HG03457 (cell line): ENCODE data around the gene HMGB4.

Experiments
- ATAC-seq: cut with Tn5 transposase; IDR thresholded peaks from one replicate; pipeline ENCODE4 v1.9.1; 2021; ENCODE audit warnings: moderate number of reproducible peaks; ENCODE audit not compliant: unreplicated experiment

HMGB4 gene

DNA sequence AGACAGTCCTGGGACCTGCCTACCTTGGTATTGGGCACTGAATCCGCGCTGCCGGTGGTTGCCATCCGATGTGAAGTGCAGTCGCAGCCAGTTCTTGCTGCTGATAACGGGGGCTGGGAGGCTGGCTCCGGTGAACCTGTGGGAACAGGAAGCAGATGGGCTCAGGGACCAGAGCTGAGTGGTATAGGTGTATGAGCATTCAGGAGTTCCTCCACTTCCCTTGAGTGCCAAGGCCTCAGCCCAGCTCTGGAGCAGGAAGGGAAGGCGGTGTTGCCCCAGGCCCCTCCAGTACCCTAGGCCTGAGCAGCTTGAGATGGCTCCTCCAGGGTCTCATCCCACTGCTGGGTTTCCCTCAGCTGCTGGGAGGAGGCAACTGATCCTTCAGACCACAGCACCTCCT lies 17.0 kb upstream of the HMGB4 start:
- ATAC-seq, result no peak

DNA sequence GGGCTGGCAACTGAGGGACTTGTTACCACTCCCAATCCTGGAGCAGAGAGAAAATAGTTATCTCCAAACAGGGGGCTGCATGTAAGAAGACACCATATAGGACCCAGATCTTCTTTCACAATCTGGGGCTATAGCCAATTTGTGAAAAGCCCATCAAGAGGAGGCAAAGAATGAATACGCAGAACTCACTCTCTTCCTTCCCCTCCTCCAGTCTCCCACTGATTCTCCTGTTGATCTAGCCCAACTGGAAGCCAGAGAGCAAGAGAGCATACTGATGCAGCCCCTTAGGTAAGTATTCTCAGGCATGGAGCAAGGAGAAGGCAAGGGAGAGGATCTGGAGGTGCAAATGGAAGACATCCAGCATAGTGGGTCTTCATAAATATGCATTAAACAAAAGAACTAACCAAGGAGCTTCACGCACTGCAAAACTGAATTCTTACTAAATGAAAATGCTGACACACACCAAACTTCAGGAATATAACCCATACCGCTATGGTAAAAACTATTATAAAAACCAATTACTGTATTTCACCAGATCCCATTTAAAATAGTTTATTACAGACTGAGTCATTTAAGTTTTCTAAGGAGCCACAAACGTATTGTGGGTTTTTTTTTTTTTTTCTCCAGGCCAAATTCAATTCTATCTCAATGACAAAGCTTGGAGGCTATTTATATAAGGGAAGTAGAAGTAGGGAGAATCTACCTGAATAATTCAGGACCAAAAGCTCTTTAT lies 15.5 kb upstream of the HMGB4 start:
- no peak for ATAC-seq

DNA sequence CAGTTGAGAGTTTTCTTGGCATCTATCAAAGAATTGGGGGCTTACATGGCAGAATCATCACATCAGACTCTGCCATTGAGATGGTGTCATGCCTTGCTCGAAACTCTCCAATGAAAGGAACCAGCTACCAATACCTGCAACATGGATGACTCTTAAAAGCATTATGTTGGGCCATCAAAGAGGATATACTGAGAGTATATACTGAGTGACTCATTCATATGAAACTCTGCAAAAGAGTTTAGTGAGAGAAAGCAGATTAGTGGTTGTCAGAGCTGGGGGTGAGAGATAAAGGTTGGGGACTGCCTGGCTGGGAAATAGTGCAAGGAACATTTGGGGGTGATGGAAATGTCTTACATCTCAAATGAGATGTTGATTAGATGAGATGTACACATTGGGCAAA lies 14.7 kb upstream of the HMGB4 start:
- no peak for ATAC-seq

DNA sequence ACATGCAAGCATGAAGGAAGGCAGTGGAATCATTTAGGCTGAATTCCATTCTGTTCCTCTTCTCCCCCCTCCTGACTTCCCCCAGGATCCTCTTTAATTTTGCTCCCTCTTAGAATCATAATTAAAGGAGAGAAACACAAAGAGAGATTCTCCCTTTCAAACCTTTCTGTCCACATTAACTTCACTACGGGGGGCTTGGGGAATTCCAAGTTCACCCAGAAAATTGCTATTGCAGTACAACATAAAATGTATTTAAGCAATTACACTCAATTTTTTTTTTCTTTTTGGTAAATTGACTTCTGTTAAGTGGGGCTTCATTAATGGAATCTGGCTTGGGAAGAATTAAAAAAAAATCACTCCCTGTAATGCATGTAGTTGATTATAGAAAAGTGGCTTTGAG lies 13.4 kb upstream of the HMGB4 start:
- ATAC-seq, result no peak

DNA sequence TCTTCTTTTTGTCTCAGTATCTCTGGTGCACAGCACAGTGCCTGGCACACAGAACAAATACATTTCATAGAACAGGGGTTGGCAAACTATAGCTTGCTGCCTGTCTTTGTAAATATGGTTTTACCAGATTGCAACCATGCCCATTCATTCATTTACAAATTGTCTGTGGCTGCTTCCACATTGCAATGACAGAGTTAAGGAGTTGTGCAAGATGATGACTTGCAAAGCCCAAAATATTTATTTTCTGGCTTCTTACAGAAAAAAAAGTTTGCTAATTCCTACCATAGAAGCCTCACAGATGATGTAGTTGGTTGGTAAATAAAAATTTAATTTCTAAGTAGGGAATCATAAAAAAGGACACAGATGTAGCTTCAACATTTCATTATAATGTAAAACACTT lies 11.2 kb upstream of the HMGB4 start:
- no peak for ATAC-seq

GRCh38 chr1:33853431-33853830 lies 10.4 kb upstream of the HMGB4 start:
- no peak for ATAC-seq

DNA sequence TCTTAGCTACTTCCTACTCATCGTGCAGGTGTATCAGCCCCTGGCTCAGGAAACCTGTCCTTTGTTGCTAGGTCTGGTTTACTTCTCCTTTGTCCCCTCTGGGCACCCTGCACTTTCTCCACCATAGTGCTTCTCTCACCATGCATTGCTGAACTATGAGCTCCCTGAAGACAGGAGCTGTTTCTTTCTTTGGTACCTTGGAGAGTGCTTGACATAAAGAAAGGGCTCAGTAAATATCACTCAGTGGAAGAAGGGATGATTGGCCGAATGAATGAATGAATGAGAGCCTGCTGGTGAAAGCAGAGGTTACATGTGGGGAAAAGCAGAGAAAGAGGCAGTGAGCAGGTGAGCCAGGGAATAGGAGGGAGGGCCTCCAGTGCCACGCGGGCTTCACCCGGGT lies 9.8 kb upstream of the HMGB4 start:
- no peak for ATAC-seq

GRCh38 chr1:33860671-33861070 lies 3.2 kb upstream of the HMGB4 start:
- no peak for ATAC-seq

DNA sequence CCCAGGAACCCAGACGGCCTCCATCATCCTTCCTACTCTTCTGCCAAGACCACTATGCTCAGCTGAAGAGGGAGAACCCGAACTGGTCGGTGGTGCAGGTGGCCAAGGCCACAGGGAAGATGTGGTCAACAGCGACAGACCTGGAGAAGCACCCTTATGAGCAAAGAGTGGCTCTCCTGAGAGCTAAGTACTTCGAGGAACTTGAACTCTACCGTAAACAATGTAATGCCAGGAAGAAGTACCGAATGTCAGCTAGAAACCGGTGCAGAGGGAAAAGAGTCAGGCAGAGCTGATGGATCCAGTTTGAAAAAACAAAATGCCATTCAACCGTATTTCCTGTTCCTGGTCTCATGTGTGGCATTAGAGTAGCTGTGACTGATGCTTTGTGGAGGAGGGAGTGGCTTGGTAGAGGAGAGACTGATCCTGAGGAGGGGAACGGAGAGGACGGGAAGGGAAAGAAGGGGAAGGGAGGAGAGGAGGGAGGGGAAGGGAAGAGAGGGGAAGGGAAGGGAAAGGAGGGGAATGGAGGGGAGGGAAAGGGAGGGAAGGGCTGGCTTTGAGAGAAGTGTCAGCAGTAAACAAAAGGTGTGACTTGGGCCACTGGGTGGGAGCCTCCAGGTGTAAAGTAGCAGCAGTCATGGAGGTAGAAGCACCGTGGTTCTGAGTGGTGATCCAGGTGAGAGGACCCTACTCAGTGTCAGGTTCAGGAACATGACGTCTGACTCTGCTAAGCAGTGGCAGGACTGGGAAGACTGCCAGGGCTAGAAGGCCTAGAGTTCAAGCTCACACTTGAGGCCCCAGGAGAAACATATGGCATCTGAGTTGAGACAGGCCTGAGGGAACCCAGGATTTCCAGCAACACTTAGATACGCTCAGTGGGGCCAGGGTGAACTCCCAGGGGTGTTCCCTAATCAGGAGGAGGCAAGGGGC lies 846 bp downstream of the HMGB4 start:
- ATAC-seq, result no peak

DNA sequence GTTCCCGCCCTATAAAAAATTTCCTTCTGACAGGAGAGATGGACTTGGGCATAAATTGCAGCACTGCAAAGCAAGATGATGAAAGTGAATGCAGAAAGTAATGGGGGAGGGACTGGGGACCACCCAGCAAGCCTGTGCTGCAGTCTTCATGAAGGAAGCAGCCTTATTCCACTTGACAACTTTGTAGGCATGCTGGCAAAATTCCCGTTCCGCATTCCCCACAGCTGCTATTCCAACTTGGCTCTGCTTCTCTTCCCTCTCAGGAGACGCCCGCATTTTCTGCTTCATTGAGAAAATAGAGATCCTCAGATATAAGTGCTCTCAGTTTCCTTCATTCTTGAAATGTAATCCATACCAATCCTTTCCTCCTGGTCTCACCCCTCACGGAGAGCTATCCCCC lies 2.4 kb downstream of the HMGB4 start:
- ATAC-seq, result no peak

DNA sequence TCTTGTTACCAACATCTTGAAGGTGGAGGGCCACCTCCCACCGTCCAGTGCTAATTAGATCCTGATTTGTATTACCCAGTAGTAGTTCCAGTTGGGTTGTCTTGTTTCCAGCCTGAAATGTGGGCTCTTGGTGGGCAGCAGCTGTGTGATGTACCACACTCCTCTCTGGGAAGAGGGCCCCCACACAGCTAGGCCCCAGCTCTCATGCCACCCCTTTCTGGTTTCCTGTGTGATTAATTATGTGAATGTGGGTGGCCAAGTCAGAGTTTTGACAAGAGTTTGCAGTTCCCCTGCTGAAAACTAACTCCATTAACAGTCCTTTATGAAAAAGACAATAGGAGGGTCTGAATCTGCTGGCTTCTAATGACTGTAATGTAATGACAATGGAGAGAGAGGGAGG lies 3.8 kb downstream of the HMGB4 start:
- no peak for ATAC-seq

DNA sequence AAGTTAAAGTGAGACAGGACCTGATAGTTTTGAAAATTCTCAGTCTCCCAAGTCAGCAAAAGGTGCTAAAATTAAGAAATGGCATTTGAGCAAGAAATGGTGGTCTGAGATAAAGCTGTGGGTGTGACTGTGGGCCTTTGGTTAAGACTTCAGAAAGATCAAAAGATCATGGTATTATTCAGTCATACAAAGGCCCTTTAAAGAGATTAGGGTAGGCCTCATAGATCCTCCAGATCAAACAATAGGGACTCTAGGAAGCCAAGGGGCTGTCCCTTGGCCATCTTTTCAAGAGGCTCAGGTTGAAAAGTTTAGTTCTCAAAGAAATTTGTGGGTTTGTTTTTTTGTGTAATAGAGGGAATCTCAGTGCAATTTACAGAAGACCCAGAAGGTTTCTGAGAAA lies 8.4 kb downstream of the HMGB4 start:
- ATAC-seq, result no peak

DNA sequence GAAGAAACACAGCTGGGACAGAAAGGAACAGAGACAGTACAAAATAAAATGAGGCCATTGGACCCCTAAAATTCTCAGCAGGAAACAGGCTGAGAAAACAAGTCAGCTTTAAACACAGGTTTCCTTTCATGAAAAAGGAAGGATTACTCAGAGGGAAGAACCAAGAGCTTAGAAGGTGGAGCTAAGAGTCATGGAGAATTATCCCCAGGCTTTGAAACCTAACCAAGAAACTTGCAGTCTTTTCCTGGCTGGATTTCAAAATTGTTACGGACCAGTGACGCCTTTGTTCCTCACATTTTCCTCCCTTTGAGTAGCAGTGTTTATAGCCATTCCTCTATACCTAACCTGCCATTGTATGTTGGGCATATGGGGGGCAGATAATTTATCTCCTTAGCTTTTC lies 8.8 kb downstream of the HMGB4 start:
- ATAC-seq, result no peak

GRCh38 chr1:33874636-33875035 lies 10.8 kb downstream of the HMGB4 start:
- no peak for ATAC-seq

GRCh38 chr1:33875862-33876261 lies 12.0 kb downstream of the HMGB4 start:
- no peak for ATAC-seq

DNA sequence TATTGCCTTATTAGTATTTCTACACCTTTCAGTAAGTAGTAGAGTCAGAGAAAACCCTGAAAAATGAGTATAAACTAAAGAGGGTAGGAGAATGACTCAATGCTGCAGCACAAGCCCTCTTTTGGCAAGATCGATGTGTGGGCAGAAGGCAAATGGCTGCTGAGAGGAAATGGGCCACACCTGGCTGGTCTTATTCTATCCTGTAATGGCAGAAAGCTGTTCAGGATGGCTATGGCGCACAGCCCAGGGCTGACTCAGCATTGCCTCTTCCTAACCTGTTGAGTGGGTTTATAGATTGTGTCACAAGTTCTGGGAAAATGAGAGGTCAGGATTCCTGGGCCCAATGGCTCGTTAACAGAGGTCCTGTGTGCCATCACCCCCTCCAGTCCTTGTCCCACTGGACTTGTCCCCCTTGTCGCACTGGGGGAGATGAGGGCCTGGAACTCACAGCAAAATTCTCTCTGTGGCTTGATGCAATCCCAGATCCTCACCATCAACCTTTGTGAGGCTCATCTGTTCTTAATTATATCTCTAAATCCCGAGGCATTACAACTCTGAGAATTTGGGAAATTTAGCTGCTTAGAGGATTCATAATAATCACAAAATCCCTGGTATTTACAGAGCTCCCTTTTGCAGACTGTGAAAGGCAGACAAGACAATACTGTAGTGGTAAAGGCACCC lies 13.2 kb downstream of the HMGB4 start:
- no peak for ATAC-seq

DNA sequence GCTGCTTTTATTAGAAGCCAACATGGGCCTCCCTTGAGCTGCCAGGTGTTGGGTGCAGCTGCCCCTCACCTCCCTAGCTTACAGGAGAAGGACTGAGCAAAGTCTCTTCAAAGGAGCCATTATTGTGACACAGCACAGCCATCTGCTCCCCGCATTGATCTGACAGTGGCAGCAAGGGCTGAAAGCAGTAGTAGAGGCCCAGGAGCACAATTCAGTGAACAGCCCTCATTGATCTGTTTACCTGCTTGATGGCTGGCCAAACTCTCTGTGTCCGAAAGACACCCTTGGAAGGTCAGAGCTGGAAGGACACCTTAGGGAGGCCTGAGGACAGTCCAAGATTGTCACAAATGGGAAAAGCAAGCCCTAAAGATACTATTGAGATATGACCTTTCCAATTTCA lies 14.5 kb downstream of the HMGB4 start:
- ATAC-seq, result no peak

DNA sequence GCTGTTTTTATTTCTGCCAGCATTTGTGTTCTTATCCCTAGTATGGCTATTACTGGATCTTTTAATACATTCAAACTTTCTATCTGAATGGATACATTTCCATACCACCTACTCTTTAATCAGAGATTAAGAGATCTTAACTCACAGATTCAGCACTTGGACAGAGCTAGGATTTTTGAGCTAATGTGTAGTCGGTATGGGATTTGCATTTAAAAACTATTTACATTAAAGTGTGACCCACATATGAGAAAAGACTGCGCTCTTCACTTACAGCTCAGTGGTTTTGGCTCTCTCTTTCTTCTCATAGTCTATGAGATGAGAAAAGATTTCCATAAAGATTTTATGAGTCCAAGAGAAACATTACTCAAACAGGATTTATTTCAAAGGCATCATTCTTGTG lies 16.4 kb downstream of the HMGB4 start:
- ATAC-seq, result no peak

- ATAC-seq, result no peak
These were observed 22.6 kb downstream of the HMGB4 start for GRCh38 chr1:33886496-33886895.

DNA sequence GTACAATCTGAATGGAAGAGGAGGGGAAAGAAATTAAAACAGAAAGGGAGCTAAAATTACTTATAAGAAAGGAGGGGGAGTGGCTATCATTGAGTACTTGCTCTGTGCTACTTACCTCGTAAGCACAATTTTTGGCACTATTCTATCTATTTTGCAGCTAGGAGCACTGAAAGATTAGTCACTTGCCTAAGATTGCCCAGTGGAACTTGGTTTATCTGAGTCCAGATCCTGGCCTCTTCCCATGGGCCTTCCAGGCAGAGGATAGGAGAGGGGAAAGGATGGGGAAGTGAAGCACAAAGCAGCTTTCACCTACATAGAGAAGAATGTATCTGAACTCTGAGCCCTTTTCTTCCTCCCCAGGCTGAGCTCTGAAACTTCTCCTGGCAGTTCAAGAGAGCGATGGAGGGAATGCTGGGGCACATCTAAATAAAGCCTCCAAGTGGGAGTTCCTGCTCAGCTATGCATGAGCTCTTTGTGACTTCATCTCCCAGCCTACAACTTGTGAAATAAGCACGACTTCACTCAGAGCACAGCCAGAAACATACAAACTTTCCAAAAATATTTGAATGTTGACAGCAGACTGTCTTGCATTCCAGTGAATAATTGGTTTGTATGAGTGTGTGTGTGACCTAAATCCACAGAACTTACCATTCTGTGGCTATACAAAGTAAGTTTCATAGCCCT lies 29.4 kb downstream of the HMGB4 start:
- no peak for ATAC-seq

GRCh38 chr1:33895396-33895795 lies 31.5 kb downstream of the HMGB4 start:
- no peak for ATAC-seq
